HEK293T (cell line): ENCODE data around the gene MMP17.

Experiments
- BHLHE40 ChIP-seq: fragments of 450-650 bp; IDR thresholded peaks from 2 replicates; pipeline ENCODE4 v1.6.1; 2016; ENCODE audit warnings: mild to moderate bottlenecking, moderate library complexity, borderline replicate concordance
- CTBP1 ChIP-seq: fragments of 450-650 bp; IDR thresholded peaks from 2 replicates; pipeline ENCODE4 v1.6.1; 2016; ENCODE audit warnings: borderline replicate concordance
- FOXA1 ChIP-seq: fragments of 450-650 bp; IDR thresholded peaks from 2 replicates; pipeline ENCODE4 v1.6.1; 2016; ENCODE audit warnings: mild to moderate bottlenecking
- FOXK2 ChIP-seq: fragments of 450-650 bp; IDR thresholded peaks from 2 replicates; pipeline ENCODE4 v1.6.1; 2016; ENCODE audit warnings: mild to moderate bottlenecking
- HDGF ChIP-seq: fragments of 450-650 bp; IDR thresholded peaks from 2 replicates; pipeline ENCODE4 v1.6.1; 2017; ENCODE audit warnings: antibody characterized with exemption, borderline replicate concordance
- LEF1 ChIP-seq: fragments of 450-650 bp; IDR thresholded peaks from 2 replicates; pipeline ENCODE4 v1.6.1; 2017; ENCODE audit warnings: mild to moderate bottlenecking, borderline replicate concordance
- NFRKB ChIP-seq: fragments of 450-650 bp; IDR thresholded peaks from 2 replicates; pipeline ENCODE4 v1.6.1; 2016; ENCODE audit warnings: mild to moderate bottlenecking, moderate library complexity
- SP1 ChIP-seq: fragments of 450-650 bp; IDR thresholded peaks from 2 replicates; pipeline ENCODE4 v1.6.1; 2017
- SUZ12 ChIP-seq: fragments of 450-650 bp; IDR thresholded peaks from 2 replicates; pipeline ENCODE4 v1.6.1; 2016; ENCODE audit warnings: mild to moderate bottlenecking
- ZNF384 ChIP-seq: fragments of 450-650 bp; IDR thresholded peaks from 2 replicates; pipeline ENCODE4 v1.6.1; 2016
- TF ChIP-seq, protein P1 (sequence below): fragments of 450-650 bp; IDR thresholded peaks from 2 replicates; pipeline ENCODE4 v1.6.1; 2016

- TF ChIP-seq HDGF (no peak), BHLHE40 (no peak), NFRKB (no peak), SP1 (no peak), SUZ12 (no peak), FOXK2 (no peak), ZNF384 (no peak), FOXA1 (no peak), CTBP1 (no peak), LEF1 (no peak)
- TF ChIP-seq, protein P1, sequence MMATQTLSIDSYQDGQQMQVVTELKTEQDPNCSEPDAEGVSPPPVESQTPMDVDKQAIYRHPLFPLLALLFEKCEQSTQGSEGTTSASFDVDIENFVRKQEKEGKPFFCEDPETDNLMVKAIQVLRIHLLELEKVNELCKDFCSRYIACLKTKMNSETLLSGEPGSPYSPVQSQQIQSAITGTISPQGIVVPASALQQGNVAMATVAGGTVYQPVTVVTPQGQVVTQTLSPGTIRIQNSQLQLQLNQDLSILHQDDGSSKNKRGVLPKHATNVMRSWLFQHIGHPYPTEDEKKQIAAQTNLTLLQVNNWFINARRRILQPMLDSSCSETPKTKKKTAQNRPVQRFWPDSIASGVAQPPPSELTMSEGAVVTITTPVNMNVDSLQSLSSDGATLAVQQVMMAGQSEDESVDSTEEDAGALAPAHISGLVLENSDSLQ = no peak
Measured at GRCh38 chr12:131789638-131790037, 38.6 kb upstream of the MMP17 start.
